Endodermal cell (in vitro differentiated cells): ENCODE measurements around the gene ACSL3. TPM values are rescaled to one million over a fixed set of nuclear protein-coding genes. Genes with fewer than 3 reads are reported as not detected.

Experiments used
- DNase-seq: peaks from one replicate; pipeline ENCODE4 v3.0.0-alpha.2; 2017
- H3K27ac ChIP-seq: 2 replicates; pipeline ENCODE4 v1.5.1; 2013; ENCODE audit warnings: mild to moderate bottlenecking, low read depth, low read length, moderate library complexity
- H3K27me3 ChIP-seq: 2 replicates; pipeline ENCODE4 v1.6.1; 2013; ENCODE audit warnings: mild to moderate bottlenecking, low read length, moderate library complexity; ENCODE audit not compliant: insufficient read depth, control insufficient read depth, poor library complexity, severe bottlenecking
- H3K36me3 ChIP-seq: 2 replicates; pipeline ENCODE4 v1.7.0; 2013; ENCODE audit warnings: mild to moderate bottlenecking, low read length, moderate library complexity; ENCODE audit not compliant: control insufficient read depth, insufficient read depth
- H3K4me1 ChIP-seq: one replicate; pipeline ENCODE4 v1.7.0; 2013; ENCODE audit warnings: low read length; ENCODE audit not compliant: control insufficient read depth, insufficient read depth
- H3K4me3 ChIP-seq: 2 replicates; pipeline ENCODE4 v1.5.1; 2013; ENCODE audit warnings: mild to moderate bottlenecking, low read length, moderate library complexity
- H3K9ac ChIP-seq: 2 replicates; pipeline ENCODE4 v1.6.1; 2013; ENCODE audit warnings: mild to moderate bottlenecking, low read length, moderate library complexity; ENCODE audit not compliant: poor library complexity, severe bottlenecking; ENCODE audit errors: extremely low read depth
- H3K9me3 ChIP-seq: 2 replicates; pipeline ENCODE4 v1.6.1; 2013; ENCODE audit warnings: mild to moderate bottlenecking, low read length, moderate library complexity; ENCODE audit not compliant: control insufficient read depth
- H3K27ac Mint-ChIP-seq: 2 replicates; pipeline ENCODE4 v1.8.0; 2020; ENCODE audit warnings: mixed read lengths
- H3K27me3 Mint-ChIP-seq: 2 replicates; pipeline ENCODE4 v1.8.0; 2021; ENCODE audit warnings: mild to moderate bottlenecking, mixed read lengths; ENCODE audit not compliant: insufficient read depth
- H3K36me3 Mint-ChIP-seq: 2 replicates; pipeline ENCODE4 v1.8.0; 2020; ENCODE audit warnings: low read depth, mixed read lengths
- H3K4me1 Mint-ChIP-seq: 2 replicates; pipeline ENCODE4 v1.8.0; 2020; ENCODE audit warnings: mixed read lengths
- H3K4me3 Mint-ChIP-seq: 2 replicates; pipeline ENCODE4 v1.8.0; 2020; ENCODE audit warnings: mild to moderate bottlenecking, moderate library complexity, mixed read lengths
- H3K9me3 Mint-ChIP-seq: 2 replicates; pipeline ENCODE4 v1.8.0; 2020; ENCODE audit warnings: mild to moderate bottlenecking, mixed read lengths
- CTCF ChIP-seq: fragments of 200-600 bp; sonication (generic); conservative IDR thresholded peaks from 2 replicates; pipeline ENCODE4 v1.5.0; 2021; ENCODE audit warnings: antibody characterized with exemption, mild to moderate bottlenecking
- WGBS, 2 experiments: methylation state at CpG; one replicate each; pipeline versions ENCODE4 v1.1.5 to v1.1.7; 2013; ENCODE audit warnings: missing lambda C conversion rate in 2 of 2, mixed read lengths in 1 of 2; ENCODE audit not compliant: insufficient coverage in 1 of 2, insufficient read length in 1 of 2; 5-methylcytosine and 5-hydroxymethylcytosine counted together
- total RNA-seq, 2 donors: library from RNA; stranded (reverse); fragmentation: NEBNext Ultra II Directional in 1 of 2; extraction: Animal tissue kit (Norgen Biotek cat#: 25700) in 1 of 2; gene quantifications; 2 replicates in 1 of 2; 3 replicates in 1 of 2; pipeline ENCODE4 v1.2.1, GENCODE V29; 2021

The ACSL3 gene
- total RNA-seq, 2 donors from 2014 or later, result 65.2 to 65.7 TPM

DNA sequence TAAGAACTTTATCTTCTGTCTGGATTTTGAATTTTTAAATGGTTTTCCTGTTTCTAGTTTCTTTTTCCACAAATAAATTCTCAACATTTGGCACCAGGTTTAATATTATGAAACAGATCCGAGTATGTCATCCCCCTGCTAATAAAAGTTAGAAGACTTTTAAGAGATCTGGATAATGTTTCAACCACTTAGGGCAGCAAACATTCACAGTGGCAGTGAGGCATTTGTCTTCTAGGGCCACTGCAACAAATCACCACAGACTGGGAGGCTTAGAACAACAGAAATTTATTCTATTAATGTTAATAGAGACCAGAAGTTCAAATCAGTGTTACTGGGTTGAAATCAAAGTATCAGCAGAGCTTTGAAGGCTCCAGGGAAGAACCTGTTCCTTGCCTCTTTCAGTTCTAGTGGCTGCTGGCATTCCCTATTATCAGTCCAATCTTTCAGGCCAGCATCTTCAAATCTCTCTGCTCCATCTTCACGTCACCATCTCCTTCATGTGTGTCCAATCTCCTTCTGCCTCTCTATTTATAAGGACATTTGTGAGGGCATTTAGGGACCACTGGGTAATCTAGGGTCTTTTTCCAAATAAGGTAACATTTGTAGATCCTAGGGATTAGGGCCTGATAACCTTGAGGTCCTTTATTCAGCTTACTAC is 23.4 kb downstream of the ACSL3 start:
- no peaks in the 10 kb centered on the region for H3K27me3 ChIP-seq
- Mint-ChIP-seq H3K36me3 (peaks cover 6% of the 10 kb centered on the region), H3K27me3 (no peaks in the 10 kb centered on the region), H3K4me3 (no peak overlapping the region), H3K27ac (no peak overlapping the region), H3K4me1 (peaks cover 20% of the 10 kb centered on the region), H3K9me3 (peaks cover 10% of the 10 kb centered on the region)
- peaks cover 12% of the 10 kb centered on the region for H3K9me3 ChIP-seq
- no peak overlapping the region for H3K9ac ChIP-seq
- no peak overlapping the region for H3K4me3 ChIP-seq
- H3K27ac ChIP-seq, result no peak overlapping the region
- no peaks in the 10 kb centered on the region for H3K4me1 ChIP-seq
- TF ChIP-seq CTCF, result no peak
- DNase-seq, result no peak
- WGBS, 2 experiments, result 75% methylated on average over 2 of the region's 2 CpGs; no CpG with 5 or more reads in 1 of the 2 experiments
- H3K36me3 ChIP-seq, result no peaks in the 10 kb centered on the region

DNA sequence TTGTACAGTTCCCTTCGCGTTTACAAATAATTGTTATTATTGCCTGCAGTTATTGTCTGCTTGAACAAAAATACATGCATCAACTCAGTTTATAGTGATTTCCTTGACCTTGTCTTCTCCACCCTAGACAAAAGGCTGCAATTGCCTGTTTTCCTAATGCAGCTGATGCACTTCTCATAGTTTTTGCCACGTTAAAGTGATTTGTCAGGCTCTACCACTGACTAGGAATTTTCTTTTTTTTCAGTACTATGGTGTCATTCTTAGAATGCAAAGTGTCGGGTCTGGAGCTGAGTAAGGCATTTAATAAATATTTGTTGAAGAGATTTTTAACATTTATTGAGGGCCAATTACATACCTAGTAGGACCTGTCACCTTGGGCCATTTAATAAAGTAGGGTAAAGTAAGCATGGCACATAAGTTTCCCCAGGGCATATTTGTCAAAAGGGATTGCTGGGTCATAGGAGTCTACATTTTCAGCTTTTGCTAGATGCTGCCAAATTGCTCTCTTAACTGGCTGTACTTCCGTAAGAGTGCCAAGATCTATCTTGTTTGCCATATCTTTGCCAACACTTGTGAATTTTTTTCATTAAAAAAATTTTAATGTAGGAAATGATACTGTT is 24.1 kb downstream of the ACSL3 start:
- Histone ChIP-seq H3K4me1 (no peaks in the 10 kb centered on the region), H3K9ac (no peak overlapping the region), H3K27me3 (no peaks in the 10 kb centered on the region), H3K27ac (no peak overlapping the region), H3K36me3 (no peaks in the 10 kb centered on the region), H3K9me3 (peaks cover 12% of the 10 kb centered on the region), H3K4me3 (no peak overlapping the region)
- Mint-ChIP-seq H3K36me3 (peaks cover 6% of the 10 kb centered on the region), H3K4me3 (no peak overlapping the region), H3K9me3 (peaks cover 10% of the 10 kb centered on the region), H3K4me1 (peaks cover 22% of the 10 kb centered on the region), H3K27me3 (no peaks in the 10 kb centered on the region), H3K27ac (no peak overlapping the region)
- no peak for DNase-seq
- 67 to 70% methylated on average over 4 to 5 of the region's 5 CpGs for WGBS, 2 experiments
- TF ChIP-seq CTCF, result no peak

- no peak overlapping the region for H3K9ac ChIP-seq
- peaks cover 6% of the 10 kb centered on the region for H3K9me3 ChIP-seq
- H3K36me3 Mint-ChIP-seq, result peaks cover 2% of the 10 kb centered on the region
- peaks cover 6% of the 10 kb centered on the region for H3K9me3 Mint-ChIP-seq
- no peak overlapping the region for H3K4me3 Mint-ChIP-seq
- peaks cover 25% of the 10 kb centered on the region for H3K4me1 Mint-ChIP-seq
- no peak overlapping the region for H3K4me3 ChIP-seq
- WGBS, 2 experiments, result 100% methylated on average over 1 of the region's 1 CpG
- no peak overlapping the region for H3K27ac ChIP-seq
- H3K27me3 ChIP-seq, result no peaks in the 10 kb centered on the region
- no peaks in the 10 kb centered on the region for H3K27me3 Mint-ChIP-seq
- no peak for TF ChIP-seq CTCF
- H3K36me3 ChIP-seq, result no peaks in the 10 kb centered on the region
- H3K4me1 ChIP-seq, result no peaks in the 10 kb centered on the region
- no peak overlapping the region for H3K27ac Mint-ChIP-seq
- DNase-seq, result no peak
Measured at GRCh38 chr2:222887124-222887523, 26.3 kb downstream of the ACSL3 start.
